Activated T-helper 2 cell treated with anti-CD3 and anti-CD28 coated beads, Interferon-gamma antibody, Interleukin-2, Interleukin-4, amounts not matched to agents 10 μg/mL and 5 μg/mL and 100 μg/mL, durations not matched to agents 14 hours and 24 hours and 36 hours (primary cell): ENCODE results near the gene HOXB2. TPM values are rescaled to one million over a fixed set of nuclear protein-coding genes. Genes with fewer than 3 reads are reported as not detected.

Source experiments
- DNase-seq: peaks from one replicate; pipeline ENCODE4 v3.0.0; 2021; ENCODE audit warnings: low spot score
- H3K27ac Mint-ChIP-seq: one replicate; pipeline ENCODE4 v1.8.0; 2021; ENCODE audit warnings: mixed read lengths
- H3K27me3 Mint-ChIP-seq: one replicate; pipeline ENCODE4 v1.8.0; 2021; ENCODE audit warnings: low read depth, mixed read lengths
- H3K36me3 Mint-ChIP-seq: one replicate; pipeline ENCODE4 v1.8.0; 2021; ENCODE audit warnings: low read depth, mixed read lengths
- H3K4me1 Mint-ChIP-seq: one replicate; pipeline ENCODE4 v1.8.0; 2021; ENCODE audit warnings: low read depth, mixed read lengths
- H3K4me3 Mint-ChIP-seq: one replicate; pipeline ENCODE4 v1.8.0; 2021; ENCODE audit warnings: low read depth, mild to moderate bottlenecking, moderate library complexity, mixed read lengths
- H3K9me3 Mint-ChIP-seq: one replicate; pipeline ENCODE4 v1.8.0; 2021; ENCODE audit warnings: mixed read lengths
- intact Hi-C: fragments of 100-400 bp; cut with micrococcal nuclease; formaldehyde crosslinking; loops from one replicate; pipeline ENCODE4 v1.15.1; 2023
- total RNA-seq: library from RNA; stranded (reverse); gene quantifications from 2 replicates; pipeline ENCODE4 v1.2.3, GENCODE V29; 2022

Gene HOXB2
- total RNA-seq, 1 donor from 2014 or later, result 22.2 TPM

DNA sequence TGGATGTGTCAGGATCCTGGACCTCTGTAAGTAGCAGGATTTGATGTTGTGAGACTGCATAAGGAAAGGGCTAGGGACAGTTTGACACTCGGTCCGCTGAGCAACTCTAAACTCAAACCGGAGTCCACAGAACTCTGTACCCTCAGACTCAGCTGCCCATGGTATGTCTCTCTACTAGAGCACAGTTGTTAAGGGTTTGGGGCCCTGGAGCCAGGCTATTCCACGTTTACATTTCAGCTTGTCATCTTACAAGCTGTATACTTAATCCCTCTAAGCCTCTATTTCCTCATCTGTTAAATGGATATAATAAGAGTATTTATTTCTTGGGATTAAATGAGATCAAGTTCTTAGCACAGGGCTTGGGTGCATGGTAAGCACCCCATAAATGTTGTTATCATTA is 42.0 kb downstream of the HOXB2 start:
- H3K27me3 Mint-ChIP-seq, result peaks cover 36% of the 10 kb centered on the region
- intact Hi-C loops, result no loop called here
- no peaks in the 10 kb centered on the region for H3K9me3 Mint-ChIP-seq
- no peak overlapping the region for H3K27ac Mint-ChIP-seq
- DNase-seq, result no peak
- H3K4me1 Mint-ChIP-seq, result peaks cover 20% of the 10 kb centered on the region
- H3K36me3 Mint-ChIP-seq, result no peaks in the 10 kb centered on the region
- H3K4me3 Mint-ChIP-seq, result no peak overlapping the region

DNA sequence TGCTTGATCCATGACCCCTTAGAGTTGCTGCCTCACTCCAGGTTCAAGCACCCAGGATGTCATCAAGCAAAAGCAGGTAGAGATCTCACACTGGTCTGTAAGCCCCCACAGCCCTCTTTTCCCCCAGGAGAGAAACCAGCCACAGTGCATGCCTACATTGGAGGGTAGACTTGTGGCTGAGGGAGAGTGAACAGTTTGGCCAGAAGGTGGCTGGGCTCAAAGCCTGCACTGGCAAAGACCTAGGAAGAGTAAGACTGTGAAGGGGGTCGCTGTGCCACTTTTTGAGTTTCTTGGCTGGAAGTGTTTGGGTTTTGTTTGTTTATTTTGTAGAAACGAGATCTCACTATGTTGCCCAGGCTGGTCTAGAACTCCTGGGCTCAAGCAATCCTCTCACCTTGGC is 42.6 kb downstream of the HOXB2 start:
- no peaks in the 10 kb centered on the region for H3K9me3 Mint-ChIP-seq
- no peak overlapping the region for H3K27ac Mint-ChIP-seq
- no peaks in the 10 kb centered on the region for H3K36me3 Mint-ChIP-seq
- intact Hi-C loops, result no loop called here
- H3K4me1 Mint-ChIP-seq, result peaks cover 17% of the 10 kb centered on the region
- H3K27me3 Mint-ChIP-seq, result peaks cover 42% of the 10 kb centered on the region
- no peak for DNase-seq
- H3K4me3 Mint-ChIP-seq, result no peak overlapping the region

DNA sequence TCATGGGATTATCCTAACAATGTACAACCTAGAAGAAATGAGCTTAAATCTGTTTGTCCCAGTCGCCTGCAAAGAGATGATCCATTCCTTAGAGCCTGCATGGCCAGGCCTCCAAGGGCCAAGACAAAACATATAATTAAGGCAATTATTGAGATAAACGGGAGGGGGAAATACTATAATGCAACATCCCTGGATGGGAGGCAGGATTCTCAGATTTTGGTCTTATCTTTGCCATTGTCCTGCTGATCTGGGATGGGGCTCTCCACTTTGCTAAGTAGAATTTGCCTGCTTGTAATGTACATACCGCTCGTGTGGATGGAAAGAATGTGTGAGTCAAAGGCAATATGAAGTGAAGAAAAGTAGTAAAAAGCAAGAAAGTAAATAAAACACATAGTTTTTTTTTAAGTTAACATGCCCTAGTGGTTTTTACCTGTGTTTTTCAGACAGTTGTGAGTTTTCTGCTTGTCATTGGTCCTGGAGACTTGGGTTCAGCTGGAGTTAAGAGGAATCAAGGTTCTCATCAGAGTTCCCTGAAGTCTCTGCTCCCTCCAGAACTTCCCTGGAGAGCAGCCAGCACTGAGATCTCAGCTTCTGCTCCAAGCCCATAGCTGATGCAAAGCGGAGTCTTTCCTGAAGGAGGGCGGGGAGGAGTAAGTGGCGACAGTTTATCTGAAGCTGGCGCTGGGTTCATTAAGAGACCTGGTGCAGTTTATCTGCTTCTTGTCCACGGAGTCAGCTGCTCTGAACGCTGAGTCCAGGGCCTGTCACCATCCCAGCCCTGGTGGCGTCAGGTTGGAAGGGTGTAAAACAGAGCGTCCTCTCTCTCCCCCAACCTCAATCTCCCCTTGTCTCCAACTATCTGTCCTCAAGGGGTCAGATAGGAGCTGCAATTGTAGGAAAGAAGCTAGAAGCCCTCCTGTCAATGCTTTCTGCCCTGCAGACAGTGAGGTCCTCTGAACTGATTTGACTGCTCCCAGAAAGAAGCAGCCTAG is 44.2 kb downstream of the HOXB2 start:
- peaks cover 12% of the 10 kb centered on the region for H3K4me1 Mint-ChIP-seq
- no peaks in the 10 kb centered on the region for H3K36me3 Mint-ChIP-seq
- H3K9me3 Mint-ChIP-seq, result no peaks in the 10 kb centered on the region
- H3K4me3 Mint-ChIP-seq, result no peak overlapping the region
- no peak overlapping the region for H3K27ac Mint-ChIP-seq
- intact Hi-C loops, result no loop called here
- DNase-seq, result no peak
- H3K27me3 Mint-ChIP-seq, result peaks cover 51% of the 10 kb centered on the region

DNA sequence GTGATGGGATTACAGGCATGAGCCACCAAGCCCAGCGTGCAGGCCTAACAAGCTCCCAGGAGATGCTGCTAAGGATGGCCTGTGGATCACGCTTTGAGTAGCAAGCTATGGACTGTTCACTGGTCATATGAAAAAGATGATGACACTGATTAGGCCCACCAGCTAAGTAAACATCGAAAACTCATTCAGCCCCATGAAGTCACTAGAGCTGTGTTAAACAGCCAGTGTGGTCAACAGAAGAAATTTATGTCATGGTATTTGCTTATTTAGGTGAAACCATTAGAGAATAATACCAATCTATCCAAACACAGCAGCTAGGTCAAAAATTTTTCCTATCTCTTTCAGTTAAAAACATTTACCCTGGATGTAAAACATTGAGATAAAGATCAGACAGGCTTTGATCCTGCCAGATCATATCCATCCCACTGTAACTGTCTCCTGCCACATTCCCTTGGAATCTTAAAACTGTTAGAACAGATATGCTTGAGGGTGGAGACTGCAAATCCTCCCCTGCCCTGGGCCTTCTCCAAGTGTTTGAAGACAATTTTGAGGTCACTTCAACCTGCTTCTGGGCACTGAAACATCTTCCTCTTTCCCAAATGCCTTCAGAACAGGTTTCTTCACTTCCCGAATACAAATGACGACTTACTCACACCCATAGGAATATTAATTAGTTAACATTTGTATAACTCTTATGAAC is 45.0 kb downstream of the HOXB2 start:
- intact Hi-C loops, result no loop called here
- no peak for DNase-seq
- Mint-ChIP-seq H3K36me3 (no peaks in the 10 kb centered on the region), H3K27ac (no peak overlapping the region), H3K27me3 (peaks cover 55% of the 10 kb centered on the region), H3K4me3 (no peak overlapping the region), H3K9me3 (no peaks in the 10 kb centered on the region), H3K4me1 (peaks cover 5% of the 10 kb centered on the region)

DNA sequence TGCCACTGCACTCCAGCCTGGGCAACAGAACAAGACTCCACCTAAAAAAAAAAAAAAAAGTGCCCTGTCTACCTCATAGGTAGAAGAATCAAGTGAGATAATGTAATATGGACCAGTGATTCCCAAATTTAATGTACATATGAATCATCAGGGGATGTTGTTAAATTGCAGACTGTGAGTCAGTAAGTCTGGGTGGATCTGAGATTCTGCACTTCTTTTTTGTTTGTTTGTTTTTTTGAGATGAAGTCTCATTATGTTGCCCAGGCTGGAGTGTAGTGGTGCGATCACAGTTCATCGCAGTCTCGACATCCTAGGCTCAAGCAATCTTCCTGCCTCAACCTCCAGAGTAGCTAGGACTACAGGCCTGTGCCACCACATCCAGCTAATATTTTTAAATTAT is 45.7 kb downstream of the HOXB2 start:
- H3K9me3 Mint-ChIP-seq, result no peaks in the 10 kb centered on the region
- no peaks in the 10 kb centered on the region for H3K36me3 Mint-ChIP-seq
- H3K27ac Mint-ChIP-seq, result no peak overlapping the region
- DNase-seq, result no peak
- H3K4me1 Mint-ChIP-seq, result peaks cover 5% of the 10 kb centered on the region
- intact Hi-C loops, result no loop called here
- peaks cover 59% of the 10 kb centered on the region for H3K27me3 Mint-ChIP-seq
- H3K4me3 Mint-ChIP-seq, result no peak overlapping the region

DNA sequence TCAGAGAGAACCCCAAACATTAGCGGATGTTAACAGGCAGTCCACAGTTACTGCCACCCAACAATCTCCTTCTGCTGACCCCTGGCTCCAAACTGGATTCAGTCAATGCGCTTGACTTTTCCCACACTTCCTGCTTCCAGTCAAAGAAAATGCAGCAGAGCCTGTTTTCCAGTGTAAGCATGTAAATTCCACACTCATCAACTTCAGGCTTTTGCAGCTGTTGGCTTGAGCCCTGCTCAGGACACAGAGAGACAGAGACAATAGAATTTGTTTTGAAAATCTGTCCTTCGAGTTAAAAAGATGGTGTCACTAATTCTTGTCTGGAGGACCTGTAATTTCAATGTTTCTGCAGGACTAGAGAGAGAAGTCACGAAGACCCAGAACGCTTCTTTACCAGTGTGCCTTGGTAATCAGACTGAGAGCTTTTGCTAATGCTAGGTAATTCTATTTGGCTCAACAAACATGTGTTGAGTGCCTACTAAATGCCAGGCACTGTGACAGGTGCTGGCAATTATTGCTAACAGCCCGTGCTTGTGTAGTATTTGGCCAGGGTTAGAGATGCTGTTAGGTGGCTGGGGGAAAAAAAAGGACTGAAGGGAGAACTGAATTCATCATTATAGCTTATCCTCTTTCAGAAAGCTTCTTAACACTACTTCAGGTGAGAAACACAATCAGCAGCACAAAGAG is 46.6 kb downstream of the HOXB2 start:
- Mint-ChIP-seq H3K36me3 (no peaks in the 10 kb centered on the region), H3K27ac (no peak overlapping the region), H3K4me3 (no peak overlapping the region), H3K27me3 (peaks cover 56% of the 10 kb centered on the region), H3K9me3 (no peaks in the 10 kb centered on the region), H3K4me1 (peaks cover 5% of the 10 kb centered on the region)
- DNase-seq, result no peak
- intact Hi-C loops, result no loop called here

DNA sequence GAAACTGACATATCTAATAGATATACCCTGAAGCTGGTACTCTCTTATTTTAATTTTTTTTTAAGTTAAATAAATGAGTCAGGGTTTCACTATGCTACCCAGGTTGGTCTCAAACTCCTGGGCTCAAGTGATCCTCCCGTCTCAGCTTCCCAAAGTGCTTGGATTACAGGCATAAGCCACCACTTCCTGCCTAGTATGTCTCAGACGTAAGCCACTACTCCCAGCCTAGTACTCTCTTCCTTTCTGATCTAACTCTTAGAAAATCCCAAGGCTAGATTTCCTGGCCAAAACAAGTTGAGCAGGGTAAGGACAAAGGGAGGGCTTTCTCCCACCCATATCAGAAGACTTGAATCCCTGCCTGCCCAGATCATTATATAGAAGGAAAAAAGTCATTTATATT is 47.8 kb downstream of the HOXB2 start:
- Mint-ChIP-seq H3K27me3 (peaks cover 49% of the 10 kb centered on the region), H3K9me3 (no peaks in the 10 kb centered on the region), H3K27ac (no peak overlapping the region), H3K4me3 (no peak overlapping the region), H3K4me1 (peaks cover 5% of the 10 kb centered on the region), H3K36me3 (no peaks in the 10 kb centered on the region)
- intact Hi-C loops, result no loop called here
- no peak for DNase-seq

DNA sequence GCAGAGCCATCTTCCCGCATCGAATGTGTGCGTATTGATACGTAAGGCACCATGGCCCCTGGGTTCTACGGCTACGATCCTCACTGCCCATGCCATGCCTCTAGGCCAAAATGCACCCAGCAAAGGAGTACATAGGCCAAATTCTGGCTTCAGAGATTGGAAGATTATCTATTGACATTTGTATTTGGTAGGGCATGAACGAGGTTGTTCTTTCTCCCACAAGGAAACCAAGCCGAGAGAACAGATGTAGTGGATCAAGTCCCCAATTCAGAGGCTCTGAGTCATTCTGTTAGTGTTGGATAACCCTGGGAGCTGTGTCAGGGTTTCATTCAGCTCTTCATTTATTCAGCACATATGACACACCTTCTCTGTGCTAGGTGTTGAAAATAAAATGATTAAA is 50.6 kb downstream of the HOXB2 start:
- Mint-ChIP-seq H3K27me3 (peaks cover 33% of the 10 kb centered on the region), H3K4me3 (no peak overlapping the region), H3K4me1 (peaks cover 26% of the 10 kb centered on the region), H3K27ac (no peak overlapping the region), H3K9me3 (no peaks in the 10 kb centered on the region), H3K36me3 (no peaks in the 10 kb centered on the region)
- DNase-seq, result no peak
- intact Hi-C loops, result no loop called here

Other genes starting within 250 kb of the HOXB2 start
- 60.5 and 67.9 TPM in 2 replicates for gene SKAP1, start 114.9 kb downstream of the HOXB2 start, total RNA-seq
- gene HOXB1, start 14.1 kb downstream of the HOXB2 start, total RNA-seq, result not detected in 2 replicates
- 3.0 and 3.3 TPM in 2 replicates for gene HOXB4, start 33.2 kb upstream of the HOXB2 start, total RNA-seq
- 3.8 and 4.6 TPM in 2 replicates for gene HOXB3, start 45.1 kb upstream of the HOXB2 start, total RNA-seq
- not detected in 2 replicates for gene HOXB5, start 48.7 kb upstream of the HOXB2 start, total RNA-seq
- gene HOXB6, start 59.9 kb upstream of the HOXB2 start, total RNA-seq, result 0.52 and 0.62 TPM in 2 replicates
- 0.39 and 0.64 TPM in 2 replicates for gene HOXB7, start 65.9 kb upstream of the HOXB2 start, total RNA-seq
- not detected in 2 replicates for gene HOXB8, start 70.2 kb upstream of the HOXB2 start, total RNA-seq
- 0.16 TPM in 2 replicates for gene HOXB9, start 81.2 kb upstream of the HOXB2 start, total RNA-seq
- gene PRAC1, start 177.4 kb upstream of the HOXB2 start, total RNA-seq, result not detected in 2 replicates
- gene PRAC2, start 178.1 kb upstream of the HOXB2 start, total RNA-seq, result not detected in 2 replicates
- gene HOXB13, start 183.6 kb upstream of the HOXB2 start, total RNA-seq, result not detected in 2 replicates